OCI-M2 (cell line): Measurements from ENCODE around the gene ABCA8.

ENCODE experiments used
- DNase-seq: peaks from one replicate; lab custom pipeline; 2025; ENCODE audit not compliant: unreplicated experiment; lab: John Stamatoyannopoulos, UW

Gene ABCA8

GRCh38 chr17:68942389-68942788 is 12.8 kb downstream of the ABCA8 start:
- DNase-seq, result no peak

- DNase-seq, result no peak
Measured at GRCh38 chr17:68941761-68942160, 13.4 kb downstream of the ABCA8 start.

GRCh38 chr17:68939195-68939594 is 16.0 kb downstream of the ABCA8 start:
- no peak for DNase-seq

GRCh38 chr17:68937890-68938514 is 17.2 kb downstream of the ABCA8 start:
- no peak for DNase-seq

GRCh38 chr17:68927516-68927915 is 27.7 kb downstream of the ABCA8 start:
- DNase-seq, result no peak

- DNase-seq, result no peak
Measured at GRCh38 chr17:68924793-68925720, 30.1 kb downstream of the ABCA8 start.

- no peak for DNase-seq
Measured at GRCh38 chr17:68910789-68911431, 44.3 kb downstream of the ABCA8 start.

- no peak for DNase-seq
Measured at GRCh38 chr17:68910251-68910705, 44.9 kb downstream of the ABCA8 start.

- no peak for DNase-seq
Measured at GRCh38 chr17:68909066-68909465, 46.1 kb downstream of the ABCA8 start.

GRCh38 chr17:68908045-68908444 is 47.1 kb downstream of the ABCA8 start:
- no peak for DNase-seq

- DNase-seq, result no peak
Measured at GRCh38 chr17:68906638-68907037, 48.6 kb downstream of the ABCA8 start.

GRCh38 chr17:68903286-68903685 is 51.9 kb downstream of the ABCA8 start:
- DNase-seq, result no peak

GRCh38 chr17:68897557-68897956 is 57.6 kb downstream of the ABCA8 start:
- DNase-seq, result no peak

- no peak for DNase-seq
Measured at GRCh38 chr17:68892658-68893057, 62.5 kb downstream of the ABCA8 start.

GRCh38 chr17:68892193-68892592 is 63.0 kb downstream of the ABCA8 start:
- no peak for DNase-seq

GRCh38 chr17:68886401-68886800 is 68.8 kb downstream of the ABCA8 start:
- no peak for DNase-seq

- DNase-seq, result no peak
Measured at GRCh38 chr17:68884888-68885287, 70.3 kb downstream of the ABCA8 start.

- DNase-seq, result no peak
Measured at GRCh38 chr17:68878226-68878885, 76.8 kb downstream of the ABCA8 start.

- no peak for DNase-seq
Measured at GRCh38 chr17:68871447-68871846, 83.7 kb downstream of the ABCA8 start.

- DNase-seq, result no peak
Measured at GRCh38 chr17:68870976-68871375, 84.2 kb downstream of the ABCA8 start.

GRCh38 chr17:68870161-68870826 is 84.9 kb downstream of the ABCA8 start:
- DNase-seq, result no peak
